HG02852 (cell line): ENCODE results near the gene DNAI4.

Source experiments
- ATAC-seq: cut with Tn5 transposase; IDR thresholded peaks from one replicate; pipeline ENCODE4 v1.9.1; 2021; ENCODE audit warnings: mild to moderate bottlenecking, moderate library complexity; ENCODE audit not compliant: unreplicated experiment

The DNAI4 gene

DNA sequence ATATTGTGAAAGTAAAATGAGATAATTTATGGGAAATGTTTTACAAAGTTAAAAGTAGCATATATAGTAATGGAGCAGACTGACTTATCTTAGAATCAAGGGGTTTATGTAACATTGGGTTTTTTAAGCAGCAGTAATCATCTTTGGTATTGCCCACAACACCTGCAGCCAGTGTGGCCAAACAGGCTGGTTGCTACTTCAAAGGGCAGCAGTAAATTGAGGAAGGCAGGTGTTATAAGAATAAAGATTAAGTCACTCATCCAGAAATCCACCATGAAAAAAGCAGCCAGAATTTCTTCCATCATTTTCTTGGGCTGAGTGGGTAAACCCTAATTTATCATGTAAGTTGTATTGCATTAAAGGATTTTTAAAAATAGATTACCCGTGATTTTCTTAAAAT, 155.7 kb downstream of the DNAI4 start:
- ATAC-seq: no peak

- no peak for ATAC-seq
These were observed 157.0 kb downstream of the DNAI4 start for GRCh38 chr1:66767626-66768025.

DNA sequence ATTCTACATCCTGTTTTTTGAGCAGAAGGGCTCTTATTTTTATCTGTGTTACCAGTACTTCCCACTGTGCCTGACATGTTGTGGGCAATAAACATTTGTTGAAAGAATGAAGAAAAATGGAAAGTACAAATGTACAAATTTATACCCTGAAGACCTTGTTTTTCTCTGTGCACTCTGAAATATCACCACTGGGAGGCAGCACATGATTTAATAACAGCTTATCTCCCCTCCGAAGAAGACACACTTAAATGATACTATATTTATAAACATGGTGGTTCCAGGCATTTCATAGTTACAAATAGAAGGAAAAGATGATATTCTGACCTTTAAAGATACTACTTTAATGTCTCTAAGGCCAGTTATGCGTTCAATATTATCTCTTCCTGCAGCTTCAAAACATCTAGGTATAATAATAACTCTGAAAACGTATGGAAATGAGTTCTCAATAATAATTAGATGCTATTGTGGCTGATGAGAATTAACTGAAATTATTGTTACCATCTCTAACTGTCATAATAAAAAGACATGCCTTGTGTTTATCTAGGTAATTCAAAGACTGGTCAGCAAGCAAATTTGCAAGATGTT, 159.6 kb downstream of the DNAI4 start:
- peak; percentile 80 for ATAC-seq
